RWPE2 (cell line): ENCODE results near the gene CPXM2.

ENCODE experiments used
- ATAC-seq: fragments of 200-7000 bp; cut with Tn5 transposase; 3 replicates; pipeline ENCODE4 v1.9.1; 2021; ENCODE audit warnings: low read depth
- DNase-seq: peaks from one replicate; pipeline ENCODE4 v3.0.0-alpha.2; 2020; ENCODE audit warnings: low spot score
- H3K27ac ChIP-seq: fragments of 450-650 bp; 2 replicates; pipeline ENCODE4 v1.5.1; 2017; ENCODE audit warnings: mild to moderate bottlenecking; ENCODE audit not compliant: poor library complexity, severe bottlenecking
- H3K27me3 ChIP-seq: fragments of 250-450 bp; sonication (Bioruptor Pico); 2 replicates; pipeline ENCODE4 v1.5.1; 2021; ENCODE audit warnings: mild to moderate bottlenecking, moderate library complexity; ENCODE audit not compliant: insufficient read depth, poor library complexity, severe bottlenecking
- H3K36me3 ChIP-seq: fragments of 250-450 bp; sonication (Bioruptor Pico); 2 replicates; pipeline ENCODE4 v1.5.1; 2020; ENCODE audit warnings: low read depth, mild to moderate bottlenecking, moderate library complexity
- H3K4me1 ChIP-seq: fragments of 250-450 bp; sonication (Bioruptor Pico); 2 replicates; pipeline ENCODE4 v1.5.1; 2021; ENCODE audit warnings: mild to moderate bottlenecking, moderate library complexity; ENCODE audit not compliant: insufficient read depth, poor library complexity, severe bottlenecking
- H3K4me3 ChIP-seq: fragments of 250-450 bp; sonication (Bioruptor Pico); 2 replicates; pipeline ENCODE4 v1.5.1; 2021; ENCODE audit warnings: mild to moderate bottlenecking, moderate library complexity; ENCODE audit not compliant: severe bottlenecking
- H3K9me3 ChIP-seq: fragments of 250-450 bp; sonication (Bioruptor Pico); 2 replicates; pipeline ENCODE4 v1.5.1; 2021; ENCODE audit warnings: mild to moderate bottlenecking, moderate library complexity; ENCODE audit not compliant: severe bottlenecking
- CTCF ChIP-seq: fragments of 450-650 bp; IDR thresholded peaks from one replicate; pipeline ENCODE4 v1.5.1; 2017; ENCODE audit warnings: mild to moderate bottlenecking, moderate library complexity; ENCODE audit not compliant: poor library complexity, severe bottlenecking

CPXM2 gene

GRCh38 chr10:123706236-123706635 lies 185.4 kb downstream of the CPXM2 start:
- Histone ChIP-seq H3K9me3 (no peaks in the 10 kb centered on the region), H3K27me3 (peaks cover 14% of the 10 kb centered on the region), H3K4me3 (no peak overlapping the region), H3K4me1 (no peaks in the 10 kb centered on the region), H3K27ac (no peak overlapping the region), H3K36me3 (no peaks in the 10 kb centered on the region)
- no peak for ATAC-seq
- DNase-seq: no peak
- TF ChIP-seq CTCF: no peak

- TF ChIP-seq CTCF: no peak
- Histone ChIP-seq H3K27me3 (peaks cover 12% of the 10 kb centered on the region), H3K4me1 (no peaks in the 10 kb centered on the region), H3K9me3 (no peaks in the 10 kb centered on the region), H3K4me3 (no peak overlapping the region), H3K36me3 (no peaks in the 10 kb centered on the region), H3K27ac (no peak overlapping the region)
- DNase-seq (no peak), ATAC-seq (no peak)
Observed at GRCh38 chr10:123704812-123705211, 186.8 kb downstream of the CPXM2 start.

DNA sequence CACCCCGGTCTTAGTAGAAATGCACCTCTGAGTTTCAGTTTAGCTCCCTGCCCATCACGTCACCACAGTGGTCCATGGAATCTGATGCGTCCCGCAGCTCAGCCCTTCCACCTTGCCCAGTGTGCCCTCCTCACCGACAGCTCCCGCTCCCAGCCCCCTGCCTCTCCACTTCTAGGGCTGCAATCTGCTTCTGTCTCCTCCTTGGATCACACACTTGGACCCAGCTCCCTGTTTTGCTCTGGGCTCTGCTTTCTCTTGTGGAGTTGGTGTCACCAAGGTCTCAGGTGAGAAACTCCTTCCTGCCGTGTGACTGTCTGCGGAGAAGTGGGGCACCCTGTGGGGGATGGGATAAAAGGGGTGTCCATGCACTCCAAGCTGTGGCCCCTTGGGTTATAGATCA lies 187.5 kb downstream of the CPXM2 start:
- no peak for ATAC-seq
- no peak for TF ChIP-seq CTCF
- Histone ChIP-seq H3K36me3 (no peaks in the 10 kb centered on the region), H3K27me3 (peaks cover 12% of the 10 kb centered on the region), H3K9me3 (no peaks in the 10 kb centered on the region), H3K4me3 (no peak overlapping the region), H3K4me1 (no peaks in the 10 kb centered on the region), H3K27ac (no peak overlapping the region)
- no peak for DNase-seq

- no peak for TF ChIP-seq CTCF
- Histone ChIP-seq H3K4me3 (no peak overlapping the region), H3K9me3 (no peaks in the 10 kb centered on the region), H3K36me3 (no peaks in the 10 kb centered on the region), H3K27ac (no peak overlapping the region), H3K27me3 (peaks cover 12% of the 10 kb centered on the region), H3K4me1 (no peaks in the 10 kb centered on the region)
- no peak for ATAC-seq
- no peak for DNase-seq
Observed at GRCh38 chr10:123703195-123703790, 188.3 kb downstream of the CPXM2 start.
